B cell (primary cell): ENCODE results near the gene MSH5. TPM values are rescaled to one million over a fixed set of nuclear protein-coding genes. Genes with fewer than 3 reads are reported as not detected.

Experiments used
- ATAC-seq: fragments of 200-7000 bp; cut with Tn5 transposase; one replicate; pipeline ENCODE4 v1.10.0; 2021; ENCODE audit warnings: low read depth, mild to moderate bottlenecking, moderate number of reproducible peaks, moderate library complexity
- CTCF ChIA-PET: fragments of 350-600 bp; sonication (Branson Sonifier 250); formaldehyde crosslinking; loops from one replicate; lab custom pipeline; 2021; ENCODE audit warnings: antibody characterized with exemption, inconsistent platforms; lab: Charles Lee
- POLR2A ChIA-PET: fragments of 350-600 bp; sonication (Branson Sonifier 250); formaldehyde crosslinking; loops from one replicate; lab custom pipeline; 2021; ENCODE audit warnings: antibody characterized with exemption; lab: Charles Lee
- DNase-seq: peaks from one replicate; pipeline ENCODE4 v3.0.0; 2013
- H2AFZ ChIP-seq: 2 replicates; pipeline ENCODE4 v1.6.1; 2012; ENCODE audit warnings: mild to moderate bottlenecking, low read depth, low read length; ENCODE audit not compliant: insufficient read depth, poor library complexity, severe bottlenecking
- H3K27ac ChIP-seq, 2 donors: 1 replicate in 1 of 2; 2 replicates in 1 of 2; pipeline ENCODE4 v1.5.1; 2012 to 2013; ENCODE audit warnings: low read length in 2 of 2, mild to moderate bottlenecking in 2 of 2, moderate library complexity in 1 of 2
- H3K27me3 ChIP-seq, 4 experiments: fragments of 200-600 bp in 1 of 4; sonication (generic) in 1 of 4; replicated peaks in 1 of 4; 1 replicate in 2 of 4; 2 replicates in 2 of 4; pipeline versions ENCODE4 v1.6.1 to v1.7.0; 2013 to 2016; ENCODE audit warnings: low read length in 3 of 4, mild to moderate bottlenecking in 2 of 4, mixed read lengths in 1 of 4, moderate library complexity in 1 of 4; ENCODE audit not compliant: insufficient read depth in 4 of 4, control insufficient read depth in 3 of 4; ENCODE audit errors: control extremely low read depth in 1 of 4
- H3K36me3 ChIP-seq, 2 experiments: replicated peaks in 1 of 2; 1 replicate in 1 of 2; 2 replicates in 1 of 2; pipeline versions ENCODE4 v1.6.1 to v1.7.1; 2013; ENCODE audit warnings: low read length in 1 of 2; ENCODE audit not compliant: insufficient read depth in 2 of 2, control insufficient read depth in 1 of 2; ENCODE audit errors: control extremely low read depth in 1 of 2, extremely low read depth in 1 of 2
- H3K4me1 ChIP-seq, 2 donors: fragments of 200-600 bp in 1 of 2; sonication (generic) in 1 of 2; 1 replicate in 1 of 2; 2 replicates in 1 of 2; pipeline versions ENCODE4 v1.5.1 to v1.6.1; 2013 to 2017; ENCODE audit warnings: low read length in 2 of 2; ENCODE audit not compliant: control insufficient read depth in 2 of 2, insufficient read depth in 2 of 2
- H3K4me2 ChIP-seq: replicated peaks from 2 replicates; pipeline ENCODE3; 2012; ENCODE audit warnings: mild to moderate bottlenecking, low read depth, low read length; ENCODE audit not compliant: poor library complexity, severe bottlenecking
- H3K4me3 ChIP-seq, 5 experiments: fragments of 200-600 bp in 1 of 5; sonication (generic) in 1 of 5; 1 replicate in 3 of 5; 2 replicates in 2 of 5; pipeline versions ENCODE4 v1.5.1 to v1.7.0; 2011 to 2016; ENCODE audit warnings: low read length in 4 of 5, mild to moderate bottlenecking in 4 of 5, low read depth in 2 of 5, control low read depth in 1 of 5, moderate library complexity in 1 of 5; ENCODE audit not compliant: insufficient read depth in 1 of 5; ENCODE audit errors: control extremely low read depth in 1 of 5, extremely low read depth in 1 of 5
- H3K79me2 ChIP-seq: fragments of 200-600 bp; sonication (generic); one replicate; pipeline ENCODE4 v1.6.0; 2016; ENCODE audit warnings: low read length; ENCODE audit not compliant: control insufficient read depth, insufficient read depth
- H3K9ac ChIP-seq: fragments of 200-600 bp; sonication (generic); 2 replicates; pipeline ENCODE4 v1.6.1; 2017; ENCODE audit warnings: mild to moderate bottlenecking, low read length, moderate library complexity
- H3K9me3 ChIP-seq, 3 donors: one replicate each; pipeline versions ENCODE4 v1.6.1 to v1.7.1; 2013; ENCODE audit warnings: low read length in 2 of 3; ENCODE audit not compliant: control insufficient read depth in 2 of 3, insufficient read depth in 1 of 3; ENCODE audit errors: control extremely low read depth in 1 of 3
- H4K20me1 ChIP-seq: 2 replicates; pipeline ENCODE4 v1.6.0; 2012; ENCODE audit warnings: mild to moderate bottlenecking, low read length; ENCODE audit not compliant: insufficient read depth, control insufficient read depth, poor library complexity, severe bottlenecking
- H3K27ac Mint-ChIP-seq: one replicate; pipeline ENCODE4 v1.8.0; 2021; ENCODE audit warnings: mixed read lengths
- H3K27me3 Mint-ChIP-seq: one replicate; pipeline ENCODE4 v1.8.0; 2021; ENCODE audit warnings: mixed read lengths
- H3K4me1 Mint-ChIP-seq: one replicate; pipeline ENCODE4 v1.8.0; 2021; ENCODE audit warnings: mixed read lengths
- H3K4me3 Mint-ChIP-seq: one replicate; pipeline ENCODE4 v1.8.0; 2021; ENCODE audit warnings: mixed read lengths
- H3K9me3 Mint-ChIP-seq: one replicate; pipeline ENCODE4 v1.8.0; 2022; ENCODE audit warnings: mixed read lengths; ENCODE audit not compliant: insufficient read depth
- EZH2 ChIP-seq: IDR thresholded peaks from 2 replicates; pipeline ENCODE4 v1.6.1; 2012; ENCODE audit warnings: borderline replicate concordance, low read depth, mild to moderate bottlenecking, moderate library complexity, low read length; ENCODE audit not compliant: insufficient read depth, poor library complexity, severe bottlenecking
- WGBS: methylation state at CpG from one replicate; pipeline ENCODE4 v1.1.5; 2013; ENCODE audit warnings: missing lambda C conversion rate; ENCODE audit not compliant: insufficient coverage; 5-methylcytosine and 5-hydroxymethylcytosine counted together
- intact Hi-C: fragments of 100-400 bp; cut with micrococcal nuclease; formaldehyde crosslinking; loops from one replicate; pipeline ENCODE4 v1.10.0; 2022
- polyA plus RNA-seq: library from polyadenylated mRNA; depleted of rRNA; stranded (reverse); fragments of >200 nt; gene quantifications from 2 replicates; pipeline ENCODE4 v1.2.3, GENCODE V29; 2012
- total RNA-seq, 2 donors: library from RNA; stranded (reverse); fragments of 120-200 nt in 1 of 2; gene quantifications; 1 replicate in 1 of 2; 2 replicates in 1 of 2; pipeline versions ENCODE4 v1.2.3 to v1.2.4, GENCODE V29; 2013 to 2022
- TF ChIP-seq, protein P1 (sequence below): fragments of 200-600 bp; IDR thresholded peaks from one replicate; pipeline ENCODE4 v1.8.0; 2022; ENCODE audit warnings: antibody characterized with exemption, mild to moderate bottlenecking

The MSH5 gene
- total and polyA plus RNA-seq, 2 donors (not counting 1 experiment from before 2014, with no cell fraction given), result 49.9 to 51.6 TPM

DNA sequence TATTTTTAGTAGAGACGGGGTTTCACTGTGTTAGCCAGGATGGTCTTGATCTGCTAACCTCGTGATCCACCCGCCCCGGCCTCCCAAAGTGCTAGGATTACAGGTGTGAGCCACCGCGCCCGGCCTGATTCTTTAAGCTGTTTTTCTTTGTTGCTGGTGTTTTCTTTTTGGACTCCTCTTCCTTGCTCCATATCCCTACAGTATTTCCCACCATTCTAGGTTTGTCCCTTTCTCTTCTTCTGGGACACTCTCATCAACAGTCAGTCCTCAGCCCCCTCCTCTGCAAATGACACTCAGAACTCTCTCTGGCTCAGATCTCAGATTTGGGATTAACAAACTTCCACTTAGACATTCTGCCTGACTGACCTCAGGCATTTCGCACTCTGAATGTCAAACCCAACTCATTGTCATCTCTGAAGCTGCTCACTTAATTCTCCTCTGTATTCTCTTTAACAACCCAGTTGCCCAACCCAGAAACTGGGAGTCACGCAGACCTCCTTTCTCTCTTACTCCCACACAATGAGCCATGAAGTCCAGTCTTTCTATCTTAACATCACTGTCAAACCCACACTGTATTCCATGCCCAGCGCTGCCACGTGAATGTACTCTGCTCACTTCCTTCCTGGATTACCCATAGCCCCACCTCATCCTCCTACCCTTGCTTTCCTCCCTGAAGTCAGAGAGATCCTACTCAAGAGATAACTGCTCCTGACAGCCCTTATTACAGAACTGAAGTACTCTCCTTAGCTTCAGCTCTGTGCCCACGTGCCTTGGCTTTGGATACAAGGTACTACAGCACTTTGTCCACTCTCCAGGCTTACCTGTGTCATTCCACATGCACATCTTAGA lies 14.1 kb upstream of the MSH5 start:
- Histone ChIP-seq H3K36me3 (peaks cover 0 to 22% of the 10 kb centered on the region in 2 experiments), H3K4me2 (no peak overlapping the region), H2AFZ (no peak overlapping the region), H3K9ac (no peak overlapping the region), H3K27me3 (no peaks in the 10 kb centered on the region), H4K20me1 (peaks cover 6% of the 10 kb centered on the region), H3K4me1 (peaks cover 43 to 56% of the 10 kb centered on the region in 2 donors), H3K4me3 (no peak overlapping the region), H3K9me3 (no peaks in the 10 kb centered on the region), H3K27ac (peak overlapping the region in 1 of 2 donors; percentile 11), H3K79me2 (peaks cover 22% of the 10 kb centered on the region)
- DNase-seq (no peak), ATAC-seq (no peak)
- ChIA-PET CTCF (interaction anchor here (1.0 to 1.9 kb wide), 4 partner anchors 10 to 646 kb away, joined by 3 to 4 read pairs (median 4); partner anchors contain the start of genes HSPA1A, HSPA1L and LY6G6D), POLR2A (no interaction called here)
- WGBS, result 62% methylated on average over 5 of the region's 12 CpGs
- no peaks in the 10 kb centered on the region for H3K9me3 Mint-ChIP-seq
- H3K27me3 Mint-ChIP-seq, result no peaks in the 10 kb centered on the region
- no peak for TF ChIP-seq EZH2
- TF ChIP-seq, protein P1, sequence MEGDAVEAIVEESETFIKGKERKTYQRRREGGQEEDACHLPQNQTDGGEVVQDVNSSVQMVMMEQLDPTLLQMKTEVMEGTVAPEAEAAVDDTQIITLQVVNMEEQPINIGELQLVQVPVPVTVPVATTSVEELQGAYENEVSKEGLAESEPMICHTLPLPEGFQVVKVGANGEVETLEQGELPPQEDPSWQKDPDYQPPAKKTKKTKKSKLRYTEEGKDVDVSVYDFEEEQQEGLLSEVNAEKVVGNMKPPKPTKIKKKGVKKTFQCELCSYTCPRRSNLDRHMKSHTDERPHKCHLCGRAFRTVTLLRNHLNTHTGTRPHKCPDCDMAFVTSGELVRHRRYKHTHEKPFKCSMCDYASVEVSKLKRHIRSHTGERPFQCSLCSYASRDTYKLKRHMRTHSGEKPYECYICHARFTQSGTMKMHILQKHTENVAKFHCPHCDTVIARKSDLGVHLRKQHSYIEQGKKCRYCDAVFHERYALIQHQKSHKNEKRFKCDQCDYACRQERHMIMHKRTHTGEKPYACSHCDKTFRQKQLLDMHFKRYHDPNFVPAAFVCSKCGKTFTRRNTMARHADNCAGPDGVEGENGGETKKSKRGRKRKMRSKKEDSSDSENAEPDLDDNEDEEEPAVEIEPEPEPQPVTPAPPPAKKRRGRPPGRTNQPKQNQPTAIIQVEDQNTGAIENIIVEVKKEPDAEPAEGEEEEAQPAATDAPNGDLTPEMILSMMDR, result no peak
- intact Hi-C loops, result loop anchor here (2.0 kb wide), 2 partner anchors 65 to 137 kb away; partner anchors contain the start of genes C6orf47 and NEU1
- H3K27ac Mint-ChIP-seq, result peak overlapping the region; percentile 95
- no peak overlapping the region for H3K4me3 Mint-ChIP-seq
- H3K4me1 Mint-ChIP-seq, result peaks cover 66% of the 10 kb centered on the region
